NCI-H1436 (cell line): ENCODE measurements around the gene SPATA2.
"Not testable (repeated sequence)": the region's sequence is repeated elsewhere in the genome, so short reads cannot be mapped to it uniquely, and the experiment has no call there.

Experiments used
- DNase-seq: peaks from one replicate; lab custom pipeline; 2025; lab: John Stamatoyannopoulos, UW

Gene SPATA2

GRCh38 chr20:49885558-49886332 is 29.6 kb downstream of the SPATA2 start:
- no peak for DNase-seq

- DNase-seq, result no peak
Observed at GRCh38 chr20:49883246-49883802, 32.0 kb downstream of the SPATA2 start.

- no peak for DNase-seq
Observed at GRCh38 chr20:49882171-49882970, 33.0 kb downstream of the SPATA2 start.

GRCh38 chr20:49880724-49881445 is 34.4 kb downstream of the SPATA2 start:
- DNase-seq, result no peak

GRCh38 chr20:49880177-49880576 is 35.2 kb downstream of the SPATA2 start:
- DNase-seq, result no peak

GRCh38 chr20:49878977-49879376 is 36.4 kb downstream of the SPATA2 start:
- no peak for DNase-seq

GRCh38 chr20:49877386-49877921 is 37.9 kb downstream of the SPATA2 start:
- DNase-seq, result no peak

- DNase-seq, result no peak
Observed at GRCh38 chr20:49874696-49875095, 40.6 kb downstream of the SPATA2 start.

- DNase-seq, result no peak
Observed at GRCh38 chr20:49872056-49872455, 43.3 kb downstream of the SPATA2 start.

GRCh38 chr20:49871391-49871948 is 43.9 kb downstream of the SPATA2 start:
- no peak for DNase-seq

- no peak for DNase-seq
Observed at GRCh38 chr20:49870261-49870660, 45.1 kb downstream of the SPATA2 start.

GRCh38 chr20:49868964-49869363 is 46.4 kb downstream of the SPATA2 start:
- DNase-seq, result no peak

GRCh38 chr20:49868538-49868937 is 46.8 kb downstream of the SPATA2 start:
- no peak for DNase-seq

- DNase-seq, result no peak
Observed at GRCh38 chr20:49867453-49868215, 47.7 kb downstream of the SPATA2 start.

- DNase-seq, result no peak
Observed at GRCh38 chr20:49866051-49866450, 49.3 kb downstream of the SPATA2 start.

- no peak for DNase-seq
Observed at GRCh38 chr20:49865559-49865958, 49.8 kb downstream of the SPATA2 start.

- DNase-seq, result no peak
Observed at GRCh38 chr20:49863666-49864065, 51.7 kb downstream of the SPATA2 start.

- DNase-seq, result no peak
Observed at GRCh38 chr20:49862607-49863200, 52.6 kb downstream of the SPATA2 start.

- DNase-seq, result not testable (repeated sequence)
Observed at GRCh38 chr20:49861232-49861631, 54.1 kb downstream of the SPATA2 start.

- no peak for DNase-seq
Observed at GRCh38 chr20:49859807-49860206, 55.5 kb downstream of the SPATA2 start.

GRCh38 chr20:49859011-49859410 is 56.3 kb downstream of the SPATA2 start:
- DNase-seq, result no peak
